ENCODE results near the gene APBA1. TPM values are rescaled to one million over a fixed set of nuclear protein-coding genes. Genes with fewer than 3 reads are reported as not detected.
A peak's percentile ranks its signal among the peaks of the same experiment; 100 is the strongest.

The APBA1 gene
- total RNA-seq, 1 donor from 2014 or later, result 8.4 TPM

DNA sequence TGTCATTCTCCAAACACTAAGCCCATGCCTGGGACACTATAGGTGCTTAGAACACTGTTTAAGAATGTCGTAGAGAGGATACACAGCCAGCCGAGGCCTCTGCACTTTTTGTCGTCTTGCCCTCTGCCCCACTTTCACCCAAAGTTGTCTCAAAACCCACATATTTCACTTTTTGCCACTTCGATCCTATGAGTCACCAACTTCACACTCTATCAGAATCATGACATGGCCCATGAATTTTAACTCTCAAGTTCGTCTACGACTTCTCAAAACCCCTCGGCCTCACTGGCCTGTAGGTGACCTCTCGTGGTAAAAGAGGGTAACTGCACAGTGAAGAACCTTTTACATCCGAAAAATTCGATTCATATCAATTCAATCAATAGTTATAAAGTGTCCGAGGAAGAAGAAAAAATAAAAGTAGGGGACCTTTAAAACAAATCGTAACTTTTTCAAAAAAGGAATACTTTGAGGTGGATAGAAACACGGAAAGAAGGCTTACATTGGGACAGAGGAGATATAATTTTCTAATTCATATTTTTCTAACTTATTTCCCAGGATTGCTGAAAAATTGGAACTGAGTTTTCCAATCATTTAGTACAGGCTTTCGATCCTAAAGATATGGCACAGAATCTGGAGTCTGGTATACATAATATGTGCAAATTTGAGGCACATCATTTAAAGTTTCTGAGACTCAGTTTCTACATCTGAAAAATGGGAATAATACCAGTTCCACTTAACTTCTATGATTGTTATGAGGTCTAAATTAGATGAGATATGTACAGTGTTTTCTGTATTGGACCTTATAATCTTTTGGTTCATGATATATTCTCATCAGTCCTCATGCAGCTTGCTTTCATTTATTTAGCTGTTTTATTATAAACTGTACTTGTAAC, 122.6 kb downstream of the APBA1 start:
- Mint-ChIP-seq H3K27ac (ENCODE audit: unreplicated experiment) (no peak overlapping the region), H3K4me1 (ENCODE audit: unreplicated experiment) (no peaks in the 10 kb centered on the region), H3K4me3 (ENCODE audit: unreplicated experiment) (no peak overlapping the region), H3K36me3 (ENCODE audit: low read depth, unreplicated experiment) (no peaks in the 10 kb centered on the region), H3K9me3 (ENCODE audit: unreplicated experiment) (no peaks in the 10 kb centered on the region), H3K27me3 (ENCODE audit: unreplicated experiment) (no peaks in the 10 kb centered on the region)
- peak; percentile 27 for DNase-seq (ENCODE audit: low spot score)
- peak; percentile 96 for TF ChIP-seq CTCF (IDR thresholded peaks at IDR 0.05; ENCODE audit: unreplicated experiment)

- no peak for DNase-seq (ENCODE audit: low spot score)
- H3K27ac Mint-ChIP-seq (ENCODE audit: unreplicated experiment), result no peak overlapping the region
- H3K4me3 Mint-ChIP-seq (ENCODE audit: unreplicated experiment), result no peak overlapping the region
- H3K9me3 Mint-ChIP-seq (ENCODE audit: unreplicated experiment), result no peaks in the 10 kb centered on the region
- TF ChIP-seq CTCF (IDR thresholded peaks at IDR 0.05; ENCODE audit: unreplicated experiment), result no peak
- no peaks in the 10 kb centered on the region for H3K36me3 Mint-ChIP-seq (ENCODE audit: low read depth, unreplicated experiment)
- H3K27me3 Mint-ChIP-seq (ENCODE audit: unreplicated experiment), result no peaks in the 10 kb centered on the region
- no peaks in the 10 kb centered on the region for H3K4me1 Mint-ChIP-seq (ENCODE audit: unreplicated experiment)
Measured at GRCh38 chr9:69548681-69549080, 123.5 kb downstream of the APBA1 start.

DNA sequence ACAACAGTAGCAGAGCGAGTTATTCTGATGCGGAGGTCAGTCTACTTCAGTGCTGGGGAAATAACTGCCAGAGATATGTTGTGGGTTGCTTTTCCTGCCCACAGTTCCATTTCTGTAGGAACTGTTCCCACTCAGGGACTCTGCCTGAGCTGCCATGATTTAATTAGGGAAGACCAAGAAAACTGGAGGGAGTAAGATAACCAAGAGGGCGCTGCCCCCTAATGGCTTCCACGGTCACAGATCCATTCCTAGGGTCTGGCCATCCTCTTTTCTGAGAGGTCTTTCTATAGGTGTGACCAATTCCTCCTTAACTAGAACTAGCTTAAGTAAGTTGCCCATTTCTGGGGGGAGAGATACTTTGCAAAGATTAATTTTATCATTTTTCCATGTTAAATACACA, 125.9 kb downstream of the APBA1 start:
- Mint-ChIP-seq H3K27me3 (ENCODE audit: unreplicated experiment) (no peaks in the 10 kb centered on the region), H3K9me3 (ENCODE audit: unreplicated experiment) (no peaks in the 10 kb centered on the region), H3K4me1 (ENCODE audit: unreplicated experiment) (no peaks in the 10 kb centered on the region), H3K27ac (ENCODE audit: unreplicated experiment) (no peak overlapping the region), H3K4me3 (ENCODE audit: unreplicated experiment) (no peak overlapping the region), H3K36me3 (ENCODE audit: low read depth, unreplicated experiment) (no peaks in the 10 kb centered on the region)
- TF ChIP-seq CTCF (IDR thresholded peaks at IDR 0.05; ENCODE audit: unreplicated experiment), result peak; percentile 24
- DNase-seq (ENCODE audit: low spot score), result peak; percentile 33

GRCh38 chr9:69542942-69543704, 129.0 kb downstream of the APBA1 start:
- no peak overlapping the region for H3K27ac Mint-ChIP-seq (ENCODE audit: unreplicated experiment)

More at GRCh38 chr9:69542942-69543704, 129.0 kb downstream of the APBA1 start:
- Mint-ChIP-seq H3K36me3 (ENCODE audit: low read depth, unreplicated experiment) (no peaks in the 10 kb centered on the region), H3K27me3 (ENCODE audit: unreplicated experiment) (peaks cover 3% of the 10 kb centered on the region), H3K4me1 (ENCODE audit: unreplicated experiment) (no peaks in the 10 kb centered on the region), H3K4me3 (ENCODE audit: unreplicated experiment) (no peak overlapping the region), H3K9me3 (ENCODE audit: unreplicated experiment) (no peaks in the 10 kb centered on the region)
- no peak for TF ChIP-seq CTCF (IDR thresholded peaks at IDR 0.05; ENCODE audit: unreplicated experiment)
- no peak for DNase-seq (ENCODE audit: low spot score)

Data from endothelial cell (in vitro differentiated cells).